IMR-90 (cell line): ENCODE data around the gene TMEM97.

Experiments
- CTCF ChIP-seq: conservative IDR thresholded peaks from 2 replicates; pipeline ENCODE4 v1.5.1; 2012; ENCODE audit warnings: mild to moderate bottlenecking, low read depth, low read length, improper control_type of control experiment
- ELK1 ChIP-seq: fragments of 150-350 bp; IDR thresholded peaks from 2 replicates; pipeline ENCODE4 v1.6.1; 2016; ENCODE audit warnings: low read depth, mild to moderate bottlenecking, low read length, moderate library complexity, borderline replicate concordance
- POLR2A ChIP-seq: IDR thresholded peaks from 2 replicates; pipeline ENCODE4 v1.6.1; 2012; ENCODE audit warnings: mild to moderate bottlenecking, low read depth, low read length
- RCOR1 ChIP-seq: IDR thresholded peaks from 2 replicates; pipeline ENCODE4 v1.6.1; 2012; ENCODE audit warnings: mild to moderate bottlenecking, low read length, improper control_type of control experiment; ENCODE audit not compliant: insufficient replicate concordance
- TF ChIP-seq, protein P1 (sequence below): fragments of 150-350 bp; IDR thresholded peaks from 2 replicates; pipeline ENCODE4 v1.6.1; 2017; ENCODE audit warnings: mild to moderate bottlenecking, antibody characterized with exemption, low read length, low read depth

DNA sequence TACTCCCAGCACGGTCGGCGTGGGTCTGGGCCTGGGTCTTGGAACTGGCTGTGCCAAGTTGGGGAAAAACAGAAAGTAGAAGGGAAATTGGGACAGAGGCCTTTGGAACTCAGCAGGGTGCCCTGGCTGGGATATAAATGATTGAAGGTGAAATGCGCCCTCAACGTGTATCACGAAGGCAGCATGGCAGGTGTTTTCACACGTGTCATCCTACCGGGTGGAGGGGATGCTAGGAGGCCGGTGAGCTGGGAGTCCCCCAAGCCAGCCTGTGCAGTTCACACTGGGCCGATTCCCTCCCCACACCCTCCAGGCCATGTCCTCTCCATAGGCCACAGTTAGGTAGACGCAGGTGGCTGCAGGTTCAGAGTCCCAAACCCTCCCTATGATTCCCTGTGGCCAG, 22.5 kb downstream of the TMEM97 start:
- TF ChIP-seq CTCF = no peak
- TF ChIP-seq POLR2A = no peak
- TF ChIP-seq RCOR1 = no peak
- TF ChIP-seq ELK1 = no peak
- TF ChIP-seq, protein P1, sequence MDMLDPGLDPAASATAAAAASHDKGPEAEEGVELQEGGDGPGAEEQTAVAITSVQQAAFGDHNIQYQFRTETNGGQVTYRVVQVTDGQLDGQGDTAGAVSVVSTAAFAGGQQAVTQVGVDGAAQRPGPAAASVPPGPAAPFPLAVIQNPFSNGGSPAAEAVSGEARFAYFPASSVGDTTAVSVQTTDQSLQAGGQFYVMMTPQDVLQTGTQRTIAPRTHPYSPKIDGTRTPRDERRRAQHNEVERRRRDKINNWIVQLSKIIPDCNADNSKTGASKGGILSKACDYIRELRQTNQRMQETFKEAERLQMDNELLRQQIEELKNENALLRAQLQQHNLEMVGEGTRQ = no peak
